ENCODE data around the gene ORM1.
"Not testable (repeated sequence)": the region's sequence is repeated elsewhere in the genome, so short reads cannot be mapped to it uniquely, and the experiment has no call there.

ORM1 gene

DNA sequence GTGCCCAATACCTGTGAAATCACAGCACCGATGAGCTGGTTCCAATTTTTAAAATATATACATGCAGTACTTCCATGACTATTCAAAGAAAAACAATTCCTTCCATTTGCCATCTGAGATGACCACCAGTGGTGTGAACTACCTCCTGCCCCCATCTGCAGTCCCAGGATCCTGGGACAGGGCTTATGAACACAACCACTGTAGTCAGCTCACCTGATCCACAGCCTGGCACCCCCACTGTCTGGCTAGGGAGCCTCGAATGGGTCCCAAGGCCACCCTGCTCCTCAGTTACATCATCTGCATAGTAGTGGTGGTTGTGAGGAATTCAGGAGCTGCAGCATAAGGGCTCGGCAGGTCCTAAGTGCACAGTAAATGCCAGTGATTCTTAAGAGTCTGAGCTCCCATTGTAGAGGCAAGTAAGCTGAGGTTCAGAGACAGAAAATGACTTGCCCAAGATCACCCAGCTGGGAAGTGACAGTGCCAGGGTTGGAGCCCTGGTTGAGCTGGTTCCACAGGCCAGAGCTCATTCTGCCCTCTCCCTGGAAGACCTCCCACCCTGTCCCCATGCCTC is 2.9 kb downstream of the ORM1 start:
- DNase-seq, result not testable (repeated sequence)

DNA sequence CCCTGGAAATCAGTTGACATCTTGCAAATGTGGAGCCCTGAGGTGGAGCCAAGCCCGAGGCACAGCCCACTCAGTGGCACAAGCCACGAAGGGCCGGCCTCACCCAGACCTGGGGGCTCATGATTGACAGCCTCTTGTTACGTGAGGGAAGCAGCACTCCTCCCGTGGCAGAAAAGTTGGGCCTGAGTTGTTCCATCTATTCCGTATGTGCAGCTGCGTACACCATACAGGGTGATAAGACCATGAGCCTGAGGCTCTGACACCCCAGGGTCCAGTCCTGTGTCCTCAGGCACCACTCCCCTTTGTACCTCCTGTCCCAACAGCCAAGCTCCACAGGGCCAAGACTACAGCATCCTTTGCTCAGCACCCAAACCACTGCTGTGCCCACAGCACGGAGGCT is 4.9 kb downstream of the ORM1 start:
- no peak for DNase-seq

- not testable (repeated sequence) for DNase-seq
Measured at GRCh38 chr9:114328357-114328820, 5.5 kb downstream of the ORM1 start.

DNA sequence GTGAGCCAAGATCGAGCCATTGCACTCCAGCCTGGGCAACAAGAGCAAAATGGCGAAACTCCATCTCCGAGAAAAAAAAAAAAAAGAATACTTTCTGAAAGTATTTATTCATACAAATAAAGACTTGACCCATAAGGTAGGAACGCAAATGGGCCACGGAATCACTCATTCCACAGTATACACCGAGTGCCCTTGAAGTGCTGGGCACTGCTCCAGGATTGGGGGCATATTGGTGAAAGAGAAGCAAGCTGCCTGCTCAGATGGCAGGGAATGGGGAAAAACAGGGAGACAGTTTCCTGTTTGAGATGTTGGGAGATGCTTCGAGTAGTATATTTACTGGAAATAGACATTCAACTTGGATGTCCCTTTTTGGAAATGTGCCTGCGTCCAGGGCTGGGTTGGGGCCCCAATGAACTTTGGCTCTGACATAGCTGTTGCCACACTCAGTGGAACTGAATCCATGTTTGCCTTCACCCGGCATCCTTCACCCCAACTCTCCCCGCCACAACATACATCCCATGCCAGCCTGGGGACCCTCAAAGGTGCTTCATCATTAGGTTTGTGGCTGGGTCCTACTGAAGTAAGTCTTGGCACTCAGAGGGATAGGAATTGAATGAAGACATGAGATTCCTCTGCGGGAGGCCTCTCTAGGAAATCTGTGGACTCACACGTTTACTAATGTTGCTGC is 6.2 kb downstream of the ORM1 start:
- DNase-seq, result not testable (repeated sequence)

GRCh38 chr9:114329625-114330022 is 6.7 kb downstream of the ORM1 start, which contains the start of gene ORM2:
Gene ORM2, plus strand, starts transcription at chr9:114329869. Its CDS starts 36 bp downstream, at chr9:114329905.
- not testable (repeated sequence) for DNase-seq

DNA sequence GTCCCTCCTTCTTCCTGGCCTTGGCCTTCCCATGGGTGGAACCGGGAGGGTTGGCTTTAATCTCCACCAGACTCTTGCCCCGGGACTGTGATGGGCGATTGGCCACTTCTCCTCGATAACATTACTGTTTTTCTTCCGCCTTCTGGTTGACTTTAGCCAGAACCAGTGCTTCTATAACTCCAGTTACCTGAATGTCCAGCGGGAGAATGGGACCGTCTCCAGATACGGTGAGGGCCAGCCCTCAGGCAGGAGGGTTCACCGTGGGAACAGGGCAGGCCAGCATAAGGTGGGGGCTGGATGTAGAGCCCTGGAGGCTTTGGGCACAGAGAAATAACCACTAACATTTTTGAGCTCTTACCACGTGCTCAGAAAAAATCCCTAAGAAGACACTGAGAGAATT is 7.7 kb downstream of the ORM1 start:
- no peak for DNase-seq

DNA sequence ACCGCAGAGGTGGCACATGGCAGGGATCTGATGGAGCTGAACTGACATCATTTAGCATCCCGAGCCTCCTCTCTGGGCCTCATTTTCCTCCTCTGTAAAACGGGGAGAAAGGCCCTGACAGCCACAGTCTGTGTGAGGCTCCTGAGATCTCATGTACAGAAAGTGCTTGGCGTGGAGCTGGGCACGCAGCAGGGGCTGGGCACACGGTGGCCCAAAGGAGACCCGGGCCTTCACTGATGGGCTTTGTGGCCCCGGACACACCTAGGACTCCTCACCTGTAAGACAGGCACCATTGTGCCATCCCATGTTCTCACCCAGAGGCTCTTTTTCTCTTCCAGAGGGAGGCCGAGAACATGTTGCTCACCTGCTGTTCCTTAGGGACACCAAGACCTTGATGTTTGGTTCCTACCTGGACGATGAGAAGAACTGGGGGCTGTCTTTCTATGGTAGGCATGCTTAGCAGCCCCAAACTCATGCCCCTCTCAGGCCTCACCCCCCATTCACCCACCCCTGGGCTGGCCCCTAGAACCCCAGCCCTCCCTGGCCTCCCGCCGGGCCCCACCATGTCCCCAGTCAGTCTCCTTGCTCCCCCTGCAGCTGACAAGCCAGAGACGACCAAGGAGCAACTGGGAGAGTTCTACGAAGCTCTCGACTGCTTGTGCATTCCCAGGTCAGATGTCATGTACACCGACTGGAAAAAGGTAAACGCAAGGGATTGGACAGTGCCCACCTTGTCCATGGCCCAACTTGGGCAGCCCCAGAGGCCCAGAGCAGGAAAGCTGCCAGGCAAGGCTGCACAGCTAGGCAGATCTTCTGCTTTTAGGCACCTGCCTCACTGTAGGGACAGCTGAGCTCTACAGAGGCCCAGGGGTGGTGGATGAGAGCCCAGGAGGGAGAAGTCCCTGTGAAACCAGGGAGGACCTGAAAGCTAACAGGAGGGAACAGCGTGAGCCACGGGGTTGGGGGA is 8.6 kb downstream of the ORM1 start:
- not testable (repeated sequence) for DNase-seq

GRCh38 chr9:114332474-114333040 is 9.7 kb downstream of the ORM1 start:
- DNase-seq, result not testable (repeated sequence)

DNA sequence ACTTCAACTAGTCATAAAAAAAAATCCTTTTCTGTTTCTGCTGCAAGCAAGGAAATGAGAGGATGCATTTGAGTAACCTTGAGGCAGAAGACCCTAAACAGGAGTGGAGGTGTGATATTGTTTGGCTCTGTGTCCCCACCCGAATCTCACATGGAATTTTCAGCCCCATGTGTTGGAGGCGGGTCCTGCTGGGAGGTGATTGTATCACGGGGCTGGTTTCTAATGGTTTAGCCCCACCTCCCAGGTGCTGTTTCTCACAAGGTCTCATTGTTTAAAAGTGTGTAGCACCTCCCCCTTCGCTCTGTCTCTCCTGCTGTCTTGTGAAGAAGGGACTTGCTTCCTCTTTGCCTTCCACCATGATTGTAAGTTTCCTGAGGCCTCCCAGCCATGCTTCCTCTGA is 10.8 kb downstream of the ORM1 start:
- DNase-seq, result not testable (repeated sequence)

- DNase-seq, result no peak
Measured at GRCh38 chr9:114334490-114334889, 11.6 kb downstream of the ORM1 start.

GRCh38 chr9:114335745-114336144 is 12.8 kb downstream of the ORM1 start:
- no peak for DNase-seq

- DNase-seq, result no peak
Measured at GRCh38 chr9:114336157-114336556, 13.3 kb downstream of the ORM1 start.

- no peak for DNase-seq
Measured at GRCh38 chr9:114336699-114337395, 13.9 kb downstream of the ORM1 start.

GRCh38 chr9:114338187-114338586 is 15.3 kb downstream of the ORM1 start:
- DNase-seq, result no peak

GRCh38 chr9:114339130-114339908 is 16.4 kb downstream of the ORM1 start:
- peak; percentile 65 to 70 for DNase-seq

DNA sequence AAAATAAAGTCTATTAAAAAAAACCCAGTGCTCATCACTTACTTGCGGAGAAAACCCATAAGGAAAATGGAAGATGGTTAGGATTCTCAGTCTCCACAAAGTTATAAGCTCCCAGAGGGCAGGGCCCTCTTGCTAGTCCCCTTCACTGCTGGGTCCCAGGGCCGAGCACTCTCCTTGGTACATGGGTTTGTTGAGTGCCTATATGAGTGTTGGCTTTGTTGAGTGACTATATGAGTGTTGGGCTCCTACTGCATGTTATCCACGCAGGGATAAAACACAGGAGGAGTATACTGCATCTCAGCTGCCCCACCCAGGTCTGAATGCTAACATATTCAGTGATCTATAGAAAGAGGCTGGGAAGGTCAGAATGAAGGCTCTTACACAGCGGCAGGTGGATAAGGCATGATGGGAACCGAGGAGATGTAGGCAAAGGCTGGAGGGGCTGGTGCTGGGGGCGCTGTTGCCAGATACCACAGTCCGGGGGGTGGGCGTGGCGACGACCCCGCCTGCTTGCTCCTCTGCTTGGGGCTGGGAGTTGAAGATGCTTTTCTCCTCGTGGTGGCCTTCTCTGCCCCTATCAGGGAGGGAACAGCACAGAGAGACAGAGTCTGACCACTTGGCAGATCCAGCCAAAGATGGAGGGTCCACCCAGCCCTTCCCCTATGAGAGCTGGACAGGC is 18.4 kb downstream of the ORM1 start:
- DNase-seq, result no peak

GRCh38 chr9:114341991-114342390 is 19.1 kb downstream of the ORM1 start:
- no peak for DNase-seq

- no peak for DNase-seq
Measured at GRCh38 chr9:114342755-114343440, 20.0 kb downstream of the ORM1 start.

GRCh38 chr9:114343471-114344187 is 20.7 kb downstream of the ORM1 start:
- no peak for DNase-seq

DNA sequence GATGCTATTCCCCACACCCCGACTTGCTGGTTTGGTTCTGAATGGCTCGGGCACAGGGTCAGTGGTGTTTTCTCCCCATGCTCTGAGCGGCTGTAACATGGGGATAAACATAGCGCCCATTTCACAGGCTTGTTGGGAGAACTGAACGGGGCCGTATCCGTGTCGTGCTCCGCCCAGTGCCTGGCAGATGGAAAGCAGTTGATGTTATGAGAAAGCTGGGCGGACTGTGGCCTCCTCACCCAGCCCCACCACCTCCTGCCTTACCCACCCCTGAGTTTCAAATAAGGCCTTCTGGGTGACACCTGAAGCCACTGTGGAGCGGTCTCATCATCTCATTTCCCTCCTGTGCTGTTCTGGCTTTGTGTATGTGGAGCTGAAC is 21.3 kb downstream of the ORM1 start:
- DNase-seq, result no peak
